ENCODE results near the gene CORO2B. TPM values are rescaled to one million over a fixed set of nuclear protein-coding genes. Genes with fewer than 3 reads are reported as not detected.

Gene CORO2B
- polyA plus RNA-seq, 1 of the 3 experiments (the other 2 are of a cell fraction), result 3.6 TPM

DNA sequence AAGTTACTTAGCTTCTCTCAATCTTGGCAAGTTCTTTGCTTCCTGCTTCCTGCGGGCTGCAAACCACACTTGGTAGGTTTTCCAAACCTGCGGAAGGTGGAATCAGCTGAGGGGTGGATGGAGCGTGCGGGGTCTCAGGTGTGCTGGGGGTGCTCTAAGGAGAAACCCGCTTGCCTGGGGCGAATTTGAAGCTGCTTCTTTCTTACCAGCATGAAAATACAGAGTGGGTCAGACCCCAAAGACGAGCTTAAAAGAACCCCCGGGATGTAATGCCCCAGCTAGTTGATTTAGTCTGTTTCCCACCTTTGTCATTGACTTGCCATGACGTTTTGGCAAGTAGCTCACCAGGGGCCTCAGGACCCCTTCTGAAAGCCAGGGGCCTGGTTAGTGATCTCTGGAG is 28.8 kb upstream of the CORO2B start:
- Histone ChIP-seq H2AFZ (ENCODE audit: low read depth) (no peak overlapping the region), H3K9me2 (no peaks in the 10 kb centered on the region), H3K9me3 (no peaks in the 10 kb centered on the region), H3K79me2 (ENCODE audit: insufficient read depth) (no peaks in the 10 kb centered on the region), H3F3A (replicated peaks; ENCODE audit: insufficient read depth) (peaks cover 7% of the 10 kb centered on the region), H3K4me3 (ENCODE audit: low read depth in 2 of 2, low read length in 1 of 2) (peak overlapping the region in 1 of 2 experiments; percentile 34; a peak in 1 of 4 replicates), H3K4me2 (no peak overlapping the region), H3K9ac (no peak overlapping the region), H3K27me3 (ENCODE audit: insufficient read depth) (no peaks in the 10 kb centered on the region), H3K4me1 (ENCODE audit: control insufficient read depth in 1 of 2, insufficient read depth in 2 of 2, low read depth in 1 of 2, low read length in 1 of 2) (peaks cover 4 to 5% of the 10 kb centered on the region in 2 experiments; a peak in 3 of 4 replicates), H4K20me1 (ENCODE audit: insufficient read depth) (no peaks in the 10 kb centered on the region), H3K27ac (ENCODE audit: low read depth in 2 of 2, low read length in 1 of 2) (no peak overlapping the region), H3K36me3 (replicated peaks in 1 of 2; ENCODE audit: control insufficient read depth in 1 of 2, insufficient read depth in 2 of 2, low read length in 1 of 2) (no peaks in the 10 kb centered on the region)
- ChIA-PET CTCF (interaction anchor here (0.5 to 11.6 kb wide), 70 partner anchors 10 to 1431 kb away, joined by 3 to 464 read pairs (median 4); no protein-coding TSS in a partner anchor), POLR2A (no interaction called here)
- DNase-seq, result no peak
- WGBS (ENCODE audit: low lambda C conversion rate), result 37% methylated on average over 8 of the region's 9 CpGs
- TF ChIP-seq SIN3A (IDR thresholded peaks at IDR 0.05; ENCODE audit: borderline replicate concordance, low read depth, low read length), result no peak
- TF ChIP-seq ELF1 (IDR thresholded peaks at IDR 0.05), result no peak
- no peak for TF ChIP-seq RAD21 (IDR thresholded peaks at IDR 0.05; ENCODE audit: low read length)
- TF ChIP-seq, protein P1, sequence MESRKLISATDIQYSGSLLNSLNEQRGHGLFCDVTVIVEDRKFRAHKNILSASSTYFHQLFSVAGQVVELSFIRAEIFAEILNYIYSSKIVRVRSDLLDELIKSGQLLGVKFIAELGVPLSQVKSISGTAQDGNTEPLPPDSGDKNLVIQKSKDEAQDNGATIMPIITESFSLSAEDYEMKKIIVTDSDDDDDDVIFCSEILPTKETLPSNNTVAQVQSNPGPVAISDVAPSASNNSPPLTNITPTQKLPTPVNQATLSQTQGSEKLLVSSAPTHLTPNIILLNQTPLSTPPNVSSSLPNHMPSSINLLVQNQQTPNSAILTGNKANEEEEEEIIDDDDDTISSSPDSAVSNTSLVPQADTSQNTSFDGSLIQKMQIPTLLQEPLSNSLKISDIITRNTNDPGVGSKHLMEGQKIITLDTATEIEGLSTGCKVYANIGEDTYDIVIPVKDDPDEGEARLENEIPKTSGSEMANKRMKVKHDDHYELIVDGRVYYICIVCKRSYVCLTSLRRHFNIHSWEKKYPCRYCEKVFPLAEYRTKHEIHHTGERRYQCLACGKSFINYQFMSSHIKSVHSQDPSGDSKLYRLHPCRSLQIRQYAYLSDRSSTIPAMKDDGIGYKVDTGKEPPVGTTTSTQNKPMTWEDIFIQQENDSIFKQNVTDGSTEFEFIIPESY (IDR thresholded peaks at IDR 0.05; ENCODE audit: borderline replicate concordance, low read depth), result no peak
- TF ChIP-seq NFIC (IDR thresholded peaks at IDR 0.05; ENCODE audit: borderline replicate concordance), result no peak
- TF ChIP-seq TCF12 (IDR thresholded peaks at IDR 0.05), result no peak
- TF ChIP-seq EZH2phosphoT487 (IDR thresholded peaks at IDR 0.05; ENCODE audit: borderline replicate concordance, low read depth), result no peak
- no peak for TF ChIP-seq SMC3 (IDR thresholded peaks at IDR 0.05; ENCODE audit: low read depth, low read length)
- TF ChIP-seq, protein P2, sequence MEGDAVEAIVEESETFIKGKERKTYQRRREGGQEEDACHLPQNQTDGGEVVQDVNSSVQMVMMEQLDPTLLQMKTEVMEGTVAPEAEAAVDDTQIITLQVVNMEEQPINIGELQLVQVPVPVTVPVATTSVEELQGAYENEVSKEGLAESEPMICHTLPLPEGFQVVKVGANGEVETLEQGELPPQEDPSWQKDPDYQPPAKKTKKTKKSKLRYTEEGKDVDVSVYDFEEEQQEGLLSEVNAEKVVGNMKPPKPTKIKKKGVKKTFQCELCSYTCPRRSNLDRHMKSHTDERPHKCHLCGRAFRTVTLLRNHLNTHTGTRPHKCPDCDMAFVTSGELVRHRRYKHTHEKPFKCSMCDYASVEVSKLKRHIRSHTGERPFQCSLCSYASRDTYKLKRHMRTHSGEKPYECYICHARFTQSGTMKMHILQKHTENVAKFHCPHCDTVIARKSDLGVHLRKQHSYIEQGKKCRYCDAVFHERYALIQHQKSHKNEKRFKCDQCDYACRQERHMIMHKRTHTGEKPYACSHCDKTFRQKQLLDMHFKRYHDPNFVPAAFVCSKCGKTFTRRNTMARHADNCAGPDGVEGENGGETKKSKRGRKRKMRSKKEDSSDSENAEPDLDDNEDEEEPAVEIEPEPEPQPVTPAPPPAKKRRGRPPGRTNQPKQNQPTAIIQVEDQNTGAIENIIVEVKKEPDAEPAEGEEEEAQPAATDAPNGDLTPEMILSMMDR (IDR thresholded peaks at IDR 0.05), result no peak
- no peak for TF ChIP-seq GABPA (IDR thresholded peaks at IDR 0.05; ENCODE audit: low read depth)
- TF ChIP-seq POLR2AphosphoS5 (IDR thresholded peaks at IDR 0.05; ENCODE audit: low read depth, low read length), result no peak
- no peak for TF ChIP-seq TEAD4 (IDR thresholded peaks at IDR 0.05; ENCODE audit: borderline replicate concordance, insufficient read depth)
- TF ChIP-seq FOXJ3 (CRISPR knock-in tag; IDR thresholded peaks at IDR 0.05), result no peak
- no peak for TF ChIP-seq YY1 (IDR thresholded peaks at IDR 0.05; ENCODE audit: low read depth)
- TF ChIP-seq JUND (IDR thresholded peaks at IDR 0.05), result no peak
